Dermis microvascular lymphatic vessel endothelial cell (primary cell): ENCODE measurements around the gene CTDSPL2. TPM values are rescaled to one million over a fixed set of nuclear protein-coding genes. Genes with fewer than 3 reads are reported as not detected.
"Not testable (repeated sequence)": the region's sequence is repeated elsewhere in the genome, so short reads cannot be mapped to it uniquely, and the experiment has no call there.

Source experiments
- DNase-seq, 2 donors: peaks; one replicate each; pipeline versions ENCODE4 v3.0.0 to v3.0.0-alpha.2; 2010; ENCODE audit warnings: low read depth in 2 of 2
- total RNA-seq: library from RNA; depleted of rRNA; stranded (reverse); fragments of >200 nt; gene quantifications from 2 replicates; pipeline ENCODE4 v1.2.1, GENCODE V29; 2014

The CTDSPL2 gene
- total RNA-seq, 1 donor from 2014 or later: 77.7 TPM

- no peak for DNase-seq
Measured at GRCh38 chr15:44482090-44482489, 54.7 kb downstream of the CTDSPL2 start.

- DNase-seq: no peak
Measured at GRCh38 chr15:44485880-44486279, 58.5 kb downstream of the CTDSPL2 start.

- peak; percentile 30 to 88 for DNase-seq
Measured at GRCh38 chr15:44489464-44489863, 62.0 kb downstream of the CTDSPL2 start.

DNA sequence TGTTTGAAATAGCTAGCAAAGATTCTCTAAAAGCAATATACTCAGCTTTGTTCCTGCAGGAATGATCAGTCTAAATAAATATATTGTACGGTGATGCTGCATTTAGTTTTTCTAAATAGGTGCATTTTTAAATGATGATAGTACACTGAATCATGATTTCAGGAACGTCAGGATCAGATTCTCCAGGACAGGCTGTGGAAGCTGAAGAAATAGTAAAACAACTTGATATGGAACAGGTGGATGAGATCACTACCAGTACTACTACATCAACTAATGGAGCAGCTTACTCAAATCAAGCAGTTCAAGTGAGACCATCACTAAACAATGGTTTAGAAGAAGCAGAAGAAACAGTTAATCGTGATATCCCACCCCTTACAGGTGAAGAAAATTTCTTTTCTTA lies 63.2 kb downstream of the CTDSPL2 start:
- DNase-seq: no peak

GRCh38 chr15:44492040-44492439 lies 64.6 kb downstream of the CTDSPL2 start:
- DNase-seq: no peak

DNA sequence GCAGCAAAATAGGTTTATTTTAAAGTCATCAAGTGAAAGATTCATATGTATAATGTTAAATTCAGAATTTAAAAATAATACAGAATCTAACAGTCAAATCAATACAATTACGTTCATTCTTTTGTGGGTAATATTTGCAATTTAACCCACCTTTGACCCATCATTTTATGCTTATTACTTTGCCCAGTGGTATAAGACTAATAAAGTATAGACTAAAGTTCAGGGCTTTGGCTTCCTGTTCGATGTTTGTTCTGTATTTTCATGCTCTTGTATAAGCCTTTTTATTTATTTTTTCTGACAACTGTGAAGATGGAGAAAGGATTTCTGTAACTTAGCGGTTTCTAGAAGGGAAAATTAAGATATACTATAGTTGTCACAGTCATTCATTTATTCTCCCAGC lies 65.2 kb downstream of the CTDSPL2 start:
- no peak for DNase-seq

GRCh38 chr15:44495562-44495961 lies 68.1 kb downstream of the CTDSPL2 start:
- DNase-seq: no peak

DNA sequence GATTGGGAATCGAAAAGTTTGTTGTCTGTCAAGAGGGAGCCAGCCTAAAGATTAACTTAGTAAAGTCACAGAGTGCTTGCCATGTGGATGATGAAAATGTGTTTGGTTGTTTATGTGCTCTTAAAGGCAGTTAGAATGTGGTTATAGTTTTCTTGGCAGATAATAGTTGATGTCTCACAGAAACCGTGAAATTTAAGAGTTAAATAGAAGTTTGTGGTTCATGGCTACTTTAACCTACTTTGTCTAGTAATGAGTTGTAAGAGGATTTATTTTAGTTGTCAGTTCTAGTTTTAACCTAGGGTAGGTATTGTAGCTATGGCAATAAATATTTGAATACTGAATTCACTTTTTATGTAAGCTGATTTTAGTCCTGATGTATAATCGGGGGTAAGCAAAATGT lies 73.1 kb downstream of the CTDSPL2 start:
- no peak for DNase-seq

- peak; percentile 23 to 50 for DNase-seq
Measured at GRCh38 chr15:44501768-44502366, 74.4 kb downstream of the CTDSPL2 start.

DNA sequence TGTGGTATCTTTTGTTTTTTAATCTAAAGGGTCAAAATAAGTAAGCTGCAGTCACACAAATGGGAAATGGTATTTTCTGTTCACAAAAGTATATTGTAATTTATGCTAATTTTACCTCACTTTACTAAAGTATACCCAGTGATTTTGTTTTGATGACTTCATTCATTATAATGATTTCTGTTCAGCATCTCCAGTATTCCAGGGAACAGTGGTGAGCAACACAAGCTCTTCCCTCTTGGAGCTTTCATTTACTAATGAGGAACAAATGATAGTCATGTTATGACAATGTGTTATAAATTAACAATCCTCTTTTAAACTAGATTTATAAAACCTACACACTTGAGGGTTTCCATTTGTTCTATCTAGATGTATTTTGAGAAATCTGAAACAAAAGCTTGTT lies 89.0 kb downstream of the CTDSPL2 start:
- DNase-seq: no peak

- DNase-seq: no peak
Measured at GRCh38 chr15:44519537-44519936, 92.1 kb downstream of the CTDSPL2 start.

GRCh38 chr15:44525018-44525417 lies 97.6 kb downstream of the CTDSPL2 start:
- no peak for DNase-seq

GRCh38 chr15:44527241-44527640 lies 99.8 kb downstream of the CTDSPL2 start:
- DNase-seq: no peak

GRCh38 chr15:44529864-44530604 lies 102.6 kb downstream of the CTDSPL2 start:
- DNase-seq: no peak

GRCh38 chr15:44530653-44531052 lies 103.2 kb downstream of the CTDSPL2 start:
- no peak for DNase-seq

GRCh38 chr15:44532275-44532674 lies 104.8 kb downstream of the CTDSPL2 start:
- not testable (repeated sequence) for DNase-seq

DNA sequence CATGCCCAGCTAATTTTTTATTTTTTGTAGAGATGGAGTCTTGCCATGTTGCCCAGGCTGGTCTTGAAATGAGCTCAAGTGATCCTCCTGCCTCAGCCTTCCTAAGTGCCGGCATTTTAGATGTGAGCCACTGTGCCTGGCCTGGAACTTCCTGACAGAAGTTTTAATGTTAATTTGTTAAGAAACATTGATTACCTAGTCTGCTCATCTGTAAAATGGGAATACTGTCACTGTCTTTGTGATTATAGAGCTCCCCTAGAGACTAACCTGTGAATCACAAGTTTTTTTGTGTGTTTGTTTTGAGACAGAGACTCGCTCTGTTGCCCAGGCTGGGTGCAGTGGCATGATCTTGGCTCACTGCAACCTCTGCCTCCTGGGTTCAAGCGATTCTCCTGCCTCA lies 105.3 kb downstream of the CTDSPL2 start:
- DNase-seq: no peak

GRCh38 chr15:44535092-44535491 lies 107.7 kb downstream of the CTDSPL2 start:
- no peak for DNase-seq

DNA sequence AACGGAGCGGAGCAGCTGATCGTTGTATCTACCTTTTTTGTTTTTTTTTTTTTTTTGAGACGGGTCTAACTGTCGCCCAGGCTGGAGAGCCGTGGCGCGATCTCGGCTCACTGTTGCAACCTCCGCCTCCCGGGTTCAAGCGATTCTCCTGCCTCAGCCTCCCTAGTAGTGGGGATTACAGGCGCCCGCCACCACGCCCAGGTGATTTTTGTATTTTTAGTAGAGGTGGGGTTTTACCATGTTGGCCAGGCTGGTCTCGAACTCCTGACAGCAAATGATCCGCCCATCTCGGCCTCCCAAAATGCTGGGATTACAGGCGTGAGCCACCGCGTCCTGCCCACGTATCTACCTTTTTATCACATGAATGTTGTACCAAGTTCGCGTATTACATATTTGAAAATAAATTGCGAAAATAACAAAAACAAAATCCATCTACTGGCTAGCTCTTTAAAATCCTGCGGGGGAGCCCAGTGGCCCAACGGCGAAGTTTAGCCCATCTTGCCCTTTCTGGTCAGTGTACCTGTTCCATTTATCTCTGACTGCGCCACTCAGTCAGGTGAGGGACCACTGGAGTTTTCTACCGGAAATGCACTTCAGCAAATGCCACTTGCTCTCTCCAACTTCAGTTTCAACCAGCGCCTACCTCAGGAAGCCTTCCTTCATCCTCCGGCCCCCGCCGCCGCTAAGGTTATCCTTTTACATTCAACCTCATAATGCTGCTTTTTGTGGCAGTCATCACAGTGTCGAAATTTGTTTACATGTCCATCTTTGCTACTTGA lies 108.3 kb downstream of the CTDSPL2 start:
- DNase-seq: no peak

DNA sequence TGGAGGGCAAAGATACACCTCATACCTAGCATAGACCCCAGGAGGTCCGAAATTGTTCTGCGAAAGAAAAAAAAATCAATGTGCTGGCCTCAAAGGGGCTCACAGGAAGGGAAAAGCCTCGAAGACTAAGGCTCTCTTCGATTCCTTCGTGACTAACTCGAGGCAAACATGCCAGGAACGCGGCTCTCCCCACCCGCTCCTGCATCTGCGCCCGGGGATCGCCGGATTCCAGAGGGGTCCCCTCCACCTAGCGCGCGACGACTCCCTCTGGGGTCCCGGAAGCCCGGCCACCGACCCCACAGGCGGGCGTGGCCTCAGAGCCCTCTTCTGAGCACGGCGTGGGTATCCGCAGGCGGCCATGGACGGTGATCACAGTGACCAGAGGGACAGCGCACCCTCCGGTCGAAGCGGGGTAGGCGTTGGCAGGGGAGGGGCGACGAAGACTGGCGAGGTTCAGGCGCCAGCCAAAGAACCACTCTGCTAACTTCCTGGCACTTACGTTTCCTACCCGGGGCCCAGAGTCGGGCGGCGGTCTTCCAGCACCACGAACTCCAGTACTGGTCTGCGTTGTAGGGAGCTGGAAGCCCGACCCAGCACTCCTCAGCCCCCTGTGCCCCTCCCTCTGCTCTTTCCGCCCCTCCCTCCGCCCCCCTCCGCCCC lies 109.0 kb downstream of the CTDSPL2 start:
- DNase-seq: peak in 1 of 2 donors; percentile 51

DNA sequence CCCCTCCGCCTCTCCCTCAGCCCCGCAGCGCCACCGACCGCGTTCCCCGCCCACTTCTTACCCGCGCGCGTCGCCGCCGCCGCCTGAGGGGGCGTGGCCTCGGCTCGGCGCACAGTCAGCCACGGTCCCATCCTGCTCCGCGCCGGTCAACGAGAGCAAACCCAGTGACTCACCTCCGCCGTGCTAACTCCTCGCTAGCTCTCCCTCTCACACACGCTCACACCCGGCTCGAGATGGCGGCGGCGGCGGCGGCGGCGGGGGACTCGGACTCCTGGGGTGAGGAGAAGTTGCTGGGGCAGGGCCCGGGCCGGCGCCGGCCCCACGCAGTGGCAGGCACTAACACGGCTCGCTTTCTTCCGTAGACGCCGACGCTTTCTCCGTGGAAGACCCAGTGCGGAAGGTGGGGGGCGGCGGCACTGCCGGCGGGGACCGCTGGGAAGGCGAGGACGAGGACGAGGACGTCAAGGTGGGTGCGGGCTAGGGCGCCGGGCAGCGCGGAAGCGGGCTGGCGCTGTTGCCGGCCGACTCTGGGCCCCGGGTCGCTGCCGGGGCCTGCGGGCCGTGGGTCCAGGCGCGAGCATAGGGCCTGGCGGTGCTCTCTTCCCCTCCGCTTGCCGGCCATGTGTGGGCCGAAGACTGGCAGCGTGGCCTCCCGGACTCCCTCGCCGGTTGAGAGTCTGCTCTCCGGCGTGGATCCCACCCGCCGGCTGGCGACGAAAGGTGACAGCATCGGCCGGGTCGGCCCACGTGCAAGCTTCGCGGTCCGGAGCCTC lies 109.7 kb downstream of the CTDSPL2 start, which contains the start of gene EIF3J:
TSS of gene EIF3J (plus strand) at position 186 of the 773 bp plus-strand sequence. CDS start at position 234, 48 bp downstream.
- peak; percentile 91 to 97 for DNase-seq
